Liver (tissue), 9 donors: ENCODE data around the gene SYNM. TPM values are rescaled to one million over a fixed set of nuclear protein-coding genes. Genes with fewer than 3 reads are reported as not detected.

Source experiments
- DNase-seq: peaks from one replicate; pipeline ENCODE4 v3.0.0-alpha.2; 2017; ENCODE audit warnings: low spot score
- H3K27ac ChIP-seq, 2 donors: one replicate each; pipeline ENCODE4 v1.7.0; 2013; ENCODE audit warnings: inconsistent platforms in 2 of 2, low read length in 2 of 2, control low read depth in 1 of 2, low read depth in 1 of 2, mild to moderate bottlenecking in 1 of 2
- H3K27me3 ChIP-seq, 4 donors: one replicate each; pipeline versions ENCODE4 v1.6.1 to v1.7.0; 2013; ENCODE audit warnings: low read length in 3 of 4, inconsistent platforms in 1 of 4, mild to moderate bottlenecking in 1 of 4, moderate library complexity in 1 of 4; ENCODE audit not compliant: control insufficient read depth in 4 of 4, insufficient read depth in 4 of 4
- H3K36me3 ChIP-seq, 4 donors: one replicate each; pipeline versions ENCODE4 v1.6.1 to v1.7.0; 2013; ENCODE audit warnings: low read length in 3 of 4, mild to moderate bottlenecking in 3 of 4, low read depth in 1 of 4, moderate library complexity in 1 of 4; ENCODE audit not compliant: control insufficient read depth in 4 of 4, insufficient read depth in 3 of 4
- H3K4me1 ChIP-seq, 4 donors: one replicate each; pipeline versions ENCODE4 v1.6.1 to v1.7.0; 2013; ENCODE audit warnings: low read length in 3 of 4, mild to moderate bottlenecking in 3 of 4, moderate library complexity in 1 of 4; ENCODE audit not compliant: control insufficient read depth in 4 of 4, insufficient read depth in 4 of 4
- H3K4me3 ChIP-seq, 3 donors: one replicate each; pipeline versions ENCODE4 v1.6.1 to v1.7.0; 2013; ENCODE audit warnings: low read length in 3 of 3, control low read depth in 1 of 3, low read depth in 1 of 3, mild to moderate bottlenecking in 1 of 3
- H3K9ac ChIP-seq, 2 donors: one replicate each; pipeline ENCODE4 v1.7.0; 2013; ENCODE audit warnings: low read length in 2 of 2, mild to moderate bottlenecking in 2 of 2, moderate library complexity in 2 of 2, control low read depth in 1 of 2, low read depth in 1 of 2
- H3K9me3 ChIP-seq, 4 donors: one replicate each; pipeline versions ENCODE4 v1.6.1 to v1.7.0; 2013; ENCODE audit warnings: low read length in 3 of 4; ENCODE audit not compliant: control insufficient read depth in 4 of 4
- EGR1 ChIP-seq, 2 donors: IDR thresholded peaks; 2 replicates each; pipeline ENCODE4 v1.6.1; 2016 to 2018; ENCODE audit warnings: antibody characterized with exemption in 2 of 2, low read depth in 2 of 2
- FOXA1 ChIP-seq: IDR thresholded peaks from 2 replicates; pipeline ENCODE4 v1.6.1; 2016; ENCODE audit warnings: antibody characterized with exemption
- FOXA2 ChIP-seq: IDR thresholded peaks from 2 replicates; pipeline ENCODE4 v1.6.1; 2016; ENCODE audit warnings: antibody characterized with exemption
- GABPA ChIP-seq, 2 donors: IDR thresholded peaks in 1 of 2; conservative IDR thresholded peaks in 1 of 2; 2 replicates each; pipeline ENCODE4 v1.6.1; 2016; ENCODE audit warnings: antibody characterized with exemption in 2 of 2, mild to moderate bottlenecking in 1 of 2, moderate library complexity in 1 of 2
- HNF4A ChIP-seq, 2 donors: conservative IDR thresholded peaks; 2 replicates each; pipeline ENCODE4 v1.6.1; 2016; ENCODE audit warnings: antibody characterized with exemption in 2 of 2, mild to moderate bottlenecking in 2 of 2
- HNF4G ChIP-seq: IDR thresholded peaks from 2 replicates; pipeline ENCODE4 v1.6.1; 2016; ENCODE audit warnings: antibody characterized with exemption
- JUND ChIP-seq, 2 donors: IDR thresholded peaks; 2 replicates each; pipeline ENCODE4 v1.6.1; 2016; ENCODE audit warnings: antibody characterized with exemption in 2 of 2
- NR2F2 ChIP-seq: IDR thresholded peaks from 2 replicates; pipeline ENCODE4 v1.6.1; 2016; ENCODE audit warnings: antibody characterized with exemption
- RAD21 ChIP-seq, 2 donors: IDR thresholded peaks; 2 replicates each; pipeline ENCODE4 v1.6.1; 2016; ENCODE audit warnings: antibody characterized with exemption in 2 of 2, mild to moderate bottlenecking in 2 of 2
- RXRA ChIP-seq, 2 donors: IDR thresholded peaks; 2 replicates each; pipeline ENCODE4 v1.6.1; 2017 to 2018; ENCODE audit warnings: antibody characterized with exemption in 2 of 2, mild to moderate bottlenecking in 1 of 2
- SP1 ChIP-seq: IDR thresholded peaks from 2 replicates; pipeline ENCODE4 v1.6.1; 2018; ENCODE audit warnings: antibody characterized with exemption, mild to moderate bottlenecking
- TAF1 ChIP-seq: conservative IDR thresholded peaks from 2 replicates; pipeline ENCODE4 v1.6.1; 2016; ENCODE audit warnings: antibody characterized with exemption, mild to moderate bottlenecking
- YY1 ChIP-seq: IDR thresholded peaks from 2 replicates; pipeline ENCODE4 v1.6.1; 2016; ENCODE audit warnings: antibody characterized with exemption, mild to moderate bottlenecking
- WGBS: extraction: QIAGEN DNeasy Blood & Tissue Kit; methylation state at CpG from one replicate; pipeline ENCODE4 v1.1.7; 2013; 5-methylcytosine and 5-hydroxymethylcytosine counted together
- polyA plus RNA-seq, 2 donors: library from polyadenylated mRNA; stranded (reverse) in 1 of 2; unstranded in 1 of 2; fragments of 200-250 nt in 1 of 2; fragments of >200 nt in 1 of 2; fragmentation: Nextera tagmentation in 1 of 2; extraction: Ambion mirVana in 1 of 2; gene quantifications; one replicate each; pipeline versions ENCODE4 v1.2.1 to v1.2.3, GENCODE V29; 2013 to 2015
- total RNA-seq, 2 donors: library from RNA; depleted of rRNA; stranded (reverse); fragments of >200 nt; gene quantifications; one replicate each; pipeline ENCODE4 v1.2.3, GENCODE V29; 2014
- TF ChIP-seq, protein P1 (sequence below): IDR thresholded peaks from 2 replicates; pipeline ENCODE4 v1.6.1; 2016; ENCODE audit warnings: antibody characterized with exemption, mild to moderate bottlenecking
- TF ChIP-seq, protein P2 (sequence below): IDR thresholded peaks from 2 replicates; pipeline ENCODE4 v1.6.1; 2016; ENCODE audit warnings: antibody characterized with exemption
- TF ChIP-seq, protein P3 (sequence below): IDR thresholded peaks from 2 replicates; pipeline ENCODE4 v1.6.1; 2016; ENCODE audit warnings: antibody characterized with exemption
- TF ChIP-seq, protein P4 (sequence below): IDR thresholded peaks from 2 replicates; pipeline ENCODE4 v1.6.1; 2016; ENCODE audit warnings: antibody characterized with exemption
- donor health status: healthy.
- donor health status: healthy.
- donor health status: healthy.
- donor health status: healthy.
- donor health status: healthy.

SYNM gene
- total and polyA plus RNA-seq, 4 donors = 0.39 to 6.4 (median 1.2) TPM

DNA sequence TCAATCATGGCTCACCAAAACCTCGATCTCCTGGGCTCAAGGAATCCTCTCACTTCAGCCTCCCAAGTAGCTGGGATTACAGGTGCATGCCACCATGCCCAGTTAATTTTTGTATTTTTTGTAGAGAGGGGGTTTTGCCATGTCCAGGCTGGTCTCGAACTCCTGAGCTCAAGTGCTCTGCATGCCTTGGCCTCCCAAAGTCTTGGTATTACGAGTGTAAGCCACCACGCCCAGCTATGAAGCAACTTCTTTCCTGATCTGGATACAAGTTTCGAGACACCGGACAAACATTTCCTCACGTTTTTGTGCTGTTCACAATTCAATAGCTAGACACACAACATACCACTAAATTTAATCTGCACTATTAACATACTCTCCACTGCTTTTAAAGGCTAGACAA lies 3.4 kb upstream of the SYNM start:
- H3K27me3 ChIP-seq = no peaks in the 10 kb centered on the region
- no peaks in the 10 kb centered on the region for H3K36me3 ChIP-seq
- H3K9me3 ChIP-seq = no peaks in the 10 kb centered on the region
- 74% methylated on average over 7 of the region's 7 CpGs for WGBS
- H3K9ac ChIP-seq = no peak overlapping the region
- no peak for DNase-seq
- H3K4me1 ChIP-seq = peaks cover 9 to 20% (median 14%) of the 10 kb centered on the region in 4 donors
- TF ChIP-seq JUND (IDR thresholded peaks at IDR 0.05) = no peak
- TF ChIP-seq, protein P1, sequence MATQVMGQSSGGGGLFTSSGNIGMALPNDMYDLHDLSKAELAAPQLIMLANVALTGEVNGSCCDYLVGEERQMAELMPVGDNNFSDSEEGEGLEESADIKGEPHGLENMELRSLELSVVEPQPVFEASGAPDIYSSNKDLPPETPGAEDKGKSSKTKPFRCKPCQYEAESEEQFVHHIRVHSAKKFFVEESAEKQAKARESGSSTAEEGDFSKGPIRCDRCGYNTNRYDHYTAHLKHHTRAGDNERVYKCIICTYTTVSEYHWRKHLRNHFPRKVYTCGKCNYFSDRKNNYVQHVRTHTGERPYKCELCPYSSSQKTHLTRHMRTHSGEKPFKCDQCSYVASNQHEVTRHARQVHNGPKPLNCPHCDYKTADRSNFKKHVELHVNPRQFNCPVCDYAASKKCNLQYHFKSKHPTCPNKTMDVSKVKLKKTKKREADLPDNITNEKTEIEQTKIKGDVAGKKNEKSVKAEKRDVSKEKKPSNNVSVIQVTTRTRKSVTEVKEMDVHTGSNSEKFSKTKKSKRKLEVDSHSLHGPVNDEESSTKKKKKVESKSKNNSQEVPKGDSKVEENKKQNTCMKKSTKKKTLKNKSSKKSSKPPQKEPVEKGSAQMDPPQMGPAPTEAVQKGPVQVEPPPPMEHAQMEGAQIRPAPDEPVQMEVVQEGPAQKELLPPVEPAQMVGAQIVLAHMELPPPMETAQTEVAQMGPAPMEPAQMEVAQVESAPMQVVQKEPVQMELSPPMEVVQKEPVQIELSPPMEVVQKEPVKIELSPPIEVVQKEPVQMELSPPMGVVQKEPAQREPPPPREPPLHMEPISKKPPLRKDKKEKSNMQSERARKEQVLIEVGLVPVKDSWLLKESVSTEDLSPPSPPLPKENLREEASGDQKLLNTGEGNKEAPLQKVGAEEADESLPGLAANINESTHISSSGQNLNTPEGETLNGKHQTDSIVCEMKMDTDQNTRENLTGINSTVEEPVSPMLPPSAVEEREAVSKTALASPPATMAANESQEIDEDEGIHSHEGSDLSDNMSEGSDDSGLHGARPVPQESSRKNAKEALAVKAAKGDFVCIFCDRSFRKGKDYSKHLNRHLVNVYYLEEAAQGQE = no peak
- no peak for TF ChIP-seq FOXA1
- no peak for TF ChIP-seq EGR1 (IDR thresholded peaks at IDR 0.05; ENCODE audit: low read depth in 2 of 2)
- no peak for TF ChIP-seq RAD21 (IDR thresholded peaks at IDR 0.05)
- TF ChIP-seq GABPA (IDR thresholded peaks at IDR 0.05 in 1 of 2, conservative IDR thresholded peaks at IDR 0.05 in 1 of 2) = no peak
- no peak overlapping the region for H3K4me3 ChIP-seq
- H3K27ac ChIP-seq = no peak overlapping the region

DNA sequence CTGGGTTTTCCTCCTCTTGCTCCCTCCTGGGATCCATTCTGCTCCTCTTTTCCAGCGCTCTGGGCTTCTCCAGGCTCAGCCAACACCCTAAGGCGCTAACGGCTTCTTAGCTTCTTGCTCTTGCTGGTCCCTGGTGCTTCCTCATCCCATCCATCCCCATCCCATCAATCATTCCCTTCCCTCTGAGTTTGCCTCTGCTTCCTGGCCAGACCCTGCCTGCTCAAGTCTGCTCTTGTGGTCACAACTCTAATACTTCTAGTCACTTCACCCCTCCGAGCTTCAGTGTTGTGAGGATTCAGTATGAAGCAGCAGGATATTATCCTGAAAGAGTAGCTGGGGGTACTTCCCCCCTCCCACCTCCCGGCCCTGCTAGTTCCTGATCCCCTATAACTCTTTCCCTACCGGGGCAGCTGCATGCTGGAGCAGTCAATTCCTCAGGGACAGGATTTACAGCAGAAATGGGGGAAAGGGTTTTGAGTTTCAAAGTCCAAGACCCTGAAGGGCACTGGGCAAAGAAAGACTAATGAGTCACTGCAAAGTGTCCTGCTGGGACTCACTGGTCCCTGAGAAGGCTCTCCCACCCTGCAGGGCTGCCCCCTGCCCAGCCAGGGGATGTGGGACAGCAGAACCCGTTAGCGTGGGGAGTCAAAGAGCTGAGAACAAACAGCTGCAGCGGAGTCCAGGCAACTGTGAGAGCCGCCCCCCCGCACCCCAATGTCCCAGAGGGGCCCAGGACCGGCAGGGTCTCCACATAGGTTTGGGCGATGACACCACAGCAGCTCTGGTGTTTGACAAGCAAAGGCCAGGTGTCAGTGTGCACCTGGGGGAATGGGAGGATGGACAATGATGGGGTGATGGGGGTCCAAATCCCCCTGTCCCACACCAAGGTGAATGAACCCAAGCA lies 2.3 kb upstream of the SYNM start:
- Histone ChIP-seq H3K4me1 (peaks cover 9 to 20% (median 15%) of the 10 kb centered on the region in 4 donors), H3K4me3 (no peak overlapping the region), H3K9ac (no peak overlapping the region), H3K27ac (no peak overlapping the region), H3K36me3 (no peaks in the 10 kb centered on the region), H3K9me3 (no peaks in the 10 kb centered on the region), H3K27me3 (no peaks in the 10 kb centered on the region)
- TF ChIP-seq FOXA1 (no peak), SP1 (no peak), YY1 (no peak), TAF1 (no peak), HNF4A (conservative IDR thresholded peaks at IDR 0.05) (no peak), JUND (IDR thresholded peaks at IDR 0.05) (no peak), NR2F2 (no peak), FOXA2 (no peak), EGR1 (IDR thresholded peaks at IDR 0.05; ENCODE audit: low read depth in 2 of 2) (no peak), GABPA (IDR thresholded peaks at IDR 0.05 in 1 of 2, conservative IDR thresholded peaks at IDR 0.05 in 1 of 2) (no peak), HNF4G (no peak), RXRA (IDR thresholded peaks at IDR 0.05) (no peak)
- TF ChIP-seq, protein P2, sequence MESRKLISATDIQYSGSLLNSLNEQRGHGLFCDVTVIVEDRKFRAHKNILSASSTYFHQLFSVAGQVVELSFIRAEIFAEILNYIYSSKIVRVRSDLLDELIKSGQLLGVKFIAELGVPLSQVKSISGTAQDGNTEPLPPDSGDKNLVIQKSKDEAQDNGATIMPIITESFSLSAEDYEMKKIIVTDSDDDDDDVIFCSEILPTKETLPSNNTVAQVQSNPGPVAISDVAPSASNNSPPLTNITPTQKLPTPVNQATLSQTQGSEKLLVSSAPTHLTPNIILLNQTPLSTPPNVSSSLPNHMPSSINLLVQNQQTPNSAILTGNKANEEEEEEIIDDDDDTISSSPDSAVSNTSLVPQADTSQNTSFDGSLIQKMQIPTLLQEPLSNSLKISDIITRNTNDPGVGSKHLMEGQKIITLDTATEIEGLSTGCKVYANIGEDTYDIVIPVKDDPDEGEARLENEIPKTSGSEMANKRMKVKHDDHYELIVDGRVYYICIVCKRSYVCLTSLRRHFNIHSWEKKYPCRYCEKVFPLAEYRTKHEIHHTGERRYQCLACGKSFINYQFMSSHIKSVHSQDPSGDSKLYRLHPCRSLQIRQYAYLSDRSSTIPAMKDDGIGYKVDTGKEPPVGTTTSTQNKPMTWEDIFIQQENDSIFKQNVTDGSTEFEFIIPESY = no peak
- TF ChIP-seq, protein P3, sequence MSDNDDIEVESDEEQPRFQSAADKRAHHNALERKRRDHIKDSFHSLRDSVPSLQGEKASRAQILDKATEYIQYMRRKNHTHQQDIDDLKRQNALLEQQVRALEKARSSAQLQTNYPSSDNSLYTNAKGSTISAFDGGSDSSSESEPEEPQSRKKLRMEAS = no peak
- TF ChIP-seq, protein P1 = no peak
- TF ChIP-seq, protein P4, sequence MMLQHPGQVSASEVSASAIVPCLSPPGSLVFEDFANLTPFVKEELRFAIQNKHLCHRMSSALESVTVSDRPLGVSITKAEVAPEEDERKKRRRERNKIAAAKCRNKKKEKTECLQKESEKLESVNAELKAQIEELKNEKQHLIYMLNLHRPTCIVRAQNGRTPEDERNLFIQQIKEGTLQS = no peak
- DNase-seq = no peak
- 79% methylated on average over 13 of the region's 13 CpGs for WGBS
